ENCODE results near the gene C3. TPM values are rescaled to one million over a fixed set of nuclear protein-coding genes. Genes with fewer than 3 reads are reported as not detected.

C3 gene
- 0.49 and 10.9 TPM in 2 replicates for total RNA-seq

GRCh38 chr19:6720369-6721137, at the start of gene C3:
TSS of gene C3 (minus strand) at chr19:6720650. CDS start at chr19:6720589, 61 bp downstream.

GRCh38 chr19:6767357-6768235, 47.1 kb upstream of the C3 start, which contains the start of gene SH2D3A:
TSS of gene SH2D3A (minus strand) at chr19:6767435. CDS start at chr19:6763748, 3,687 bp downstream.

GRCh38 chr19:6739390-6739882, 19.0 kb upstream of the C3 start, which contains the start of gene TRIP10:
TSS of gene TRIP10 (plus strand) at chr19:6739680. CDS start at chr19:6739762, 82 bp downstream.

GRCh38 chr19:6737284-6737872, 16.9 kb upstream of the C3 start, which contains the start of gene GPR108:
TSS of gene GPR108 (minus strand) at chr19:6737580. CDS start at chr19:6737576, 4 bp downstream.

Other genes starting within 250 kb of the C3 start
- 0.81 and 2.0 TPM in 2 replicates for gene DENND1C, start 238.9 kb downstream of the C3 start, total RNA-seq
- 4.6 and 15.2 TPM in 2 replicates for gene TUBB4A, start 218.3 kb downstream of the C3 start, total RNA-seq
- 20.9 and 28.5 TPM in 2 replicates for gene TNFSF9, start 189.6 kb downstream of the C3 start, total RNA-seq
- 70.9 and 153 TPM in 2 replicates for gene CD70, start 129.5 kb downstream of the C3 start, total RNA-seq
- gene TNFSF14, start 50.5 kb downstream of the C3 start, total RNA-seq: not detected in 2 replicates
- gene GPR108, start 16.9 kb upstream of the C3 start, total RNA-seq: 40.2 and 49.4 TPM in 2 replicates
- gene TRIP10, start 19.0 kb upstream of the C3 start, total RNA-seq: 44.8 and 60.2 TPM in 2 replicates
- gene SH2D3A, start 46.8 kb upstream of the C3 start, total RNA-seq: 8.5 and 11.2 TPM in 2 replicates
- gene VAV1, start 52.1 kb upstream of the C3 start, total RNA-seq: 0.13 TPM in 1 of 2 replicates, not detected in the other
- gene ADGRE1, start 166.9 kb upstream of the C3 start, total RNA-seq: not detected in 2 replicates

All from mesangial cell (primary cell).